ENCODE measurements around the gene RNF26.

RNF26 gene

GRCh38 chr11:119368121-119369034 is 34.1 kb downstream of the RNF26 start:
- Histone ChIP-seq H3K9me3 (ENCODE audit: low read length) (no peaks in the 10 kb centered on the region), H3K4me1 (ENCODE audit: insufficient read depth, low read length) (peaks cover 5% of the 10 kb centered on the region), H3K36me3 (ENCODE audit: insufficient read depth, low read length) (no peaks in the 10 kb centered on the region), H2AFZ (ENCODE audit: low read depth, low read length) (no peak overlapping the region), H3K4me3 (ENCODE audit: low read length) (no peak overlapping the region), H3K27me3 (ENCODE audit: insufficient read depth, low read length) (peaks cover 29% of the 10 kb centered on the region)

DNA sequence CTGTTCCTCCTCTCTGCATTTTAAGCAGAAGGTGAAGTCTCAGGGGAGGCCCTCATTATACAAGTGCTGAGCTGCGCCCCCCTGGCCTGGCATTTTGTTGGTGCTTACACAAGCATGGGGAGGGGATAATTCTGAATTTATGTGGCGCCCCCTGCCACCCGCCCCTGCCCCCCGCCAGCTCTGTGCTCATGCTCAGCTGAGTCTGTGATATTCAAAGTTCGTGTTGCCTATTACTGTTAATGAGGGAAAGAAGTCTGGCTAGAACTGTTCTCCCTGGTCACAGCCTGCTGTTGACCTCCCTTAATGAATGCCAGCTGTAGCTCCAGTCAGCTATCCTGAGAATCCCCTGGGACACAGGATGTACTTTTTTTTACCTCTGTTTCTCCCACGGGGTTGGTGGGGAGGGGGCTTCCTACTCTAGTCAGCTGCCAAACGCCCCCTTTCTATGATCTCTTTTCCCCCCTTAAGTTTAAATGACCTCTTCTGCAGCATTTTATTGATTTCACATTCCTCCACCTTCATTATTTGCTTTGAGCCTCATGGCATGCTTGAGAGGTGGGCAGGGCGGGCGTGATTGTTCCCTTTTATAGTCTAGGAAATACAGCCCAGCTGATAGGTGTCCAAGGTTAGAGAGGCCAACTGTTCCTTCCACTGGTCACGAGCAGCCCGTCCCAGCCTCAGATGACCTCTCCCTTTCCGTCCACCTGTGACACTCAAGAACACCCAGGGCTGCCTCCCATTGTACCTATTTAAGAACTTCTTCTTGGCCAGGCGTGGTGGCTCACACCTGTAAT is 35.0 kb downstream of the RNF26 start:
- Histone ChIP-seq H3K9me3 (ENCODE audit: low read length) (no peaks in the 10 kb centered on the region), H3K27me3 (ENCODE audit: insufficient read depth, low read length) (peaks cover 25% of the 10 kb centered on the region), H3K36me3 (ENCODE audit: insufficient read depth, low read length) (no peaks in the 10 kb centered on the region), H3K4me3 (ENCODE audit: low read length) (no peak overlapping the region), H3K4me1 (ENCODE audit: insufficient read depth, low read length) (peaks cover 6% of the 10 kb centered on the region), H2AFZ (ENCODE audit: low read depth, low read length) (no peak overlapping the region)

- no peak overlapping the region for H3K4me3 ChIP-seq (ENCODE audit: low read length)
- no peaks in the 10 kb centered on the region for H3K36me3 ChIP-seq (ENCODE audit: insufficient read depth, low read length)
- H3K4me1 ChIP-seq (ENCODE audit: insufficient read depth, low read length): peaks cover 18% of the 10 kb centered on the region
- no peak overlapping the region for H2AFZ ChIP-seq (ENCODE audit: low read depth, low read length)
- no peaks in the 10 kb centered on the region for H3K9me3 ChIP-seq (ENCODE audit: low read length)
- H3K27me3 ChIP-seq (ENCODE audit: insufficient read depth, low read length): peaks cover 13% of the 10 kb centered on the region
These were observed 36.2 kb downstream of the RNF26 start for GRCh38 chr11:119370486-119371046.

- Histone ChIP-seq H3K9me3 (ENCODE audit: low read length) (no peaks in the 10 kb centered on the region), H3K4me3 (ENCODE audit: low read length) (no peak overlapping the region), H3K27me3 (ENCODE audit: insufficient read depth, low read length) (peaks cover 12% of the 10 kb centered on the region), H2AFZ (ENCODE audit: low read depth, low read length) (no peak overlapping the region), H3K36me3 (ENCODE audit: insufficient read depth, low read length) (no peaks in the 10 kb centered on the region), H3K4me1 (ENCODE audit: insufficient read depth, low read length) (peaks cover 24% of the 10 kb centered on the region)
These were observed 36.8 kb downstream of the RNF26 start for GRCh38 chr11:119371067-119371601.

DNA sequence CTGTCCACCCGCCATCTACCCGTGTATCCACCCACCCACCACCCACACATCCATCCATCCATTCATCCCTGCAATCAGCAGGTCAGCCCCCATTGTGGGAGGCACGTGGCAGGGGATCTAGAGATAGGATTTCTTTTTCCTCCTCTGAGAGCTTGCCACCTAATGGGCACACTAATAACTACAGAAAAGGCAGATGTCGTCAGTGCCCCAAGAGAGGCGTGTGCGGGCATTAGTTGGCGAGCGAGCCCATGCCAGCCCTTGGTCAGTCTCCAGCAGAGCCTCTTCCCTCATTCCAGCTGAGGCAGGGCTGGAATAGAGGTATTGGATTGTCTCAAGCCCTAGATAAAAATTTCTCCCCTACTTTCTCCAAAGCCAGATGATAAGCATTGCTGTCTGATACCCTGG is 37.5 kb downstream of the RNF26 start:
- H3K4me1 ChIP-seq (ENCODE audit: insufficient read depth, low read length): peaks cover 30% of the 10 kb centered on the region
- no peaks in the 10 kb centered on the region for H3K36me3 ChIP-seq (ENCODE audit: insufficient read depth, low read length)
- peaks cover 9% of the 10 kb centered on the region for H3K27me3 ChIP-seq (ENCODE audit: insufficient read depth, low read length)
- no peak overlapping the region for H2AFZ ChIP-seq (ENCODE audit: low read depth, low read length)
- H3K9me3 ChIP-seq (ENCODE audit: low read length): no peaks in the 10 kb centered on the region
- no peak overlapping the region for H3K4me3 ChIP-seq (ENCODE audit: low read length)

DNA sequence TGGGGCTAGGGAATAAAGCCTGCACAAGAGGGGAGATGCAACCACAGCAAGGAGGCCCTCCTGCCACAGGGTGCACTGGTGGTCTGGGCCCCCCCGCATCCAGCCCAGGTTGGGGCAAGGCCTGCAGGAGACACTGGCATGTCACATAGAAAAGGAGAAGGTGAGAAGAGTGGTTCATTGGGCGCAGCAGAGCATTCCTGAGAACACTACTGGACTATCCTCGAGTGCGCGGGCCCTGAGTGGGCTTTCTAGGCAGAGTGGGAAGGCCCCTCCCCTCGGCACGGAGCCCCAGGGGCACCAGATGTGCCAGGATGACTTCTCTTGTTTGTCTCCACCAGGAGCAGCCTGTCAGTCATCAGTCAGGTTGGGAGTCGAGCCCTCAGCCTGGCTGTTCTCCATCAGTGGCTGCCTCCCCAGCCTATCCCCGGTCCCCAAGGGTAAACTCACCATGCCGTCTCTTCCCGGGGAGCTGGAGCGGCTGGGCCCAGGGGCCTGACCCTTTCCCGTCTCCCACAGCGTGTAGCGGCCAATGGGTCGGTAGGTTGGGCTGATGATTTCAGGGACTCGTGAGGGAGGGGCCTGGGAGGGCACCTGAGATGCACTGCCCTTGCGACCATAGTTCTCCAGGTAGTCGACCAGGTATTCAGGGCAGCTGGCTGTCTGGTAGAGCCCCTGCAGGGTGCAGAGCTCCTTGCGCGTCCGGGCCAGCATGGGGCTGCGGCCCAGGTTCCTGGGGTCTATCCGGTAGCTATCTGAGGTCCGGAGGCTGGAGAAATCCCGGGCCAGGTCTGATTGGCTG is 38.1 kb downstream of the RNF26 start:
- H3K4me3 ChIP-seq (ENCODE audit: low read length): no peak overlapping the region
- no peaks in the 10 kb centered on the region for H3K9me3 ChIP-seq (ENCODE audit: low read length)
- H2AFZ ChIP-seq (ENCODE audit: low read depth, low read length): no peak overlapping the region
- no peaks in the 10 kb centered on the region for H3K36me3 ChIP-seq (ENCODE audit: insufficient read depth, low read length)
- peaks cover 36% of the 10 kb centered on the region for H3K4me1 ChIP-seq (ENCODE audit: insufficient read depth, low read length)
- H3K27me3 ChIP-seq (ENCODE audit: insufficient read depth, low read length): peaks cover 5% of the 10 kb centered on the region

DNA sequence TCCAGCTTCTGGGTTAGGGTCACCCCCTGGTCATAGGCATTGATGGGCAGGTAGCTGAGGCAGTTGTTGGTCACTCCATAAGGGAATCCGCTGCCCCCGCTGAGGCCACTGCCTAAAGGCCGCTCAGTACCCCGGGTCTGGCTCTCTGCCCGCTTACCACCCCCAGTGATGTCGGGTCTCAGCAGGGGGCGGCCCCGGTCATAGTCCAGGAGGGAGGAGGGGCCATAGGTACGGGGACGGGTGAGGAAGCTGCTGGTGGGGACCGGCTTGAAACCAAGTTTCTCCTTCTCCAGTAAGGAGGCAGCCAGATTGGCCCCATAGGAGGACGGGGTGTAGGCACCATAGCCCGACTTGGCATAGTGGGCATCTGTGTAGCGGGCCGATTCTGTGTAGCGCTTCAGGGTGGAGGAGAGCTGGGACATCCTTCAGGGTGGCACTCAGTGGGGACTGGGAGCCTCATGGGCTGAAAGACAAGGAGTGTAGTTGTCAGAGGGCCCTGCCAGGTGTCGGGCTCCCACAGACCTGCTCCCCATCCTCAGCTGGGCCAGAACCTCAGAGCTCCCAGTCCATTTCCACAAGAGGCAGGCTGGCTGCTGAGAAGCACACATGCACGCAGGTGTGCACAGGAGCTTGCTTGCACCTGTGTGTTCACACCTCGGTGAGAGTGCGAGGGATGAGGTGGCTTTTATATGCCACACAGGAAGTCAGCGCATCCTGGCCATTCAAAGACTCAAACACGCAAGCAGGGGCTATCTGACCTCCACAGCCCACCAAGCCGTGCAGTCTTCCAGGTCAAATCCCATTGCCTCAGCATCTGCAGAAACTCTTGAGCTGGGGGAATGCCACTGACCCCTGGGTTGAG is 39.0 kb downstream of the RNF26 start:
- Histone ChIP-seq H3K4me3 (ENCODE audit: low read length) (no peak overlapping the region), H3K4me1 (ENCODE audit: insufficient read depth, low read length) (peaks cover 39% of the 10 kb centered on the region), H3K36me3 (ENCODE audit: insufficient read depth, low read length) (no peaks in the 10 kb centered on the region), H3K9me3 (ENCODE audit: low read length) (no peaks in the 10 kb centered on the region), H3K27me3 (ENCODE audit: insufficient read depth, low read length) (peaks cover 4% of the 10 kb centered on the region), H2AFZ (ENCODE audit: low read depth, low read length) (no peak overlapping the region)

- Histone ChIP-seq H3K27me3 (ENCODE audit: insufficient read depth, low read length) (peaks cover 8% of the 10 kb centered on the region), H3K36me3 (ENCODE audit: insufficient read depth, low read length) (no peaks in the 10 kb centered on the region), H2AFZ (ENCODE audit: low read depth, low read length) (no peak overlapping the region), H3K9me3 (ENCODE audit: low read length) (no peaks in the 10 kb centered on the region), H3K4me1 (ENCODE audit: insufficient read depth, low read length) (peaks cover 37% of the 10 kb centered on the region), H3K4me3 (ENCODE audit: low read length) (no peak overlapping the region)
These were observed 39.7 kb downstream of the RNF26 start for GRCh38 chr11:119373921-119374631.

- no peak overlapping the region for H2AFZ ChIP-seq (ENCODE audit: low read depth, low read length)
- no peaks in the 10 kb centered on the region for H3K36me3 ChIP-seq (ENCODE audit: insufficient read depth, low read length)
- peaks cover 37% of the 10 kb centered on the region for H3K4me1 ChIP-seq (ENCODE audit: insufficient read depth, low read length)
- peaks cover 8% of the 10 kb centered on the region for H3K27me3 ChIP-seq (ENCODE audit: insufficient read depth, low read length)
- no peaks in the 10 kb centered on the region for H3K9me3 ChIP-seq (ENCODE audit: low read length)
- no peak overlapping the region for H3K4me3 ChIP-seq (ENCODE audit: low read length)
These were observed 40.5 kb downstream of the RNF26 start for GRCh38 chr11:119374632-119375336.

DNA sequence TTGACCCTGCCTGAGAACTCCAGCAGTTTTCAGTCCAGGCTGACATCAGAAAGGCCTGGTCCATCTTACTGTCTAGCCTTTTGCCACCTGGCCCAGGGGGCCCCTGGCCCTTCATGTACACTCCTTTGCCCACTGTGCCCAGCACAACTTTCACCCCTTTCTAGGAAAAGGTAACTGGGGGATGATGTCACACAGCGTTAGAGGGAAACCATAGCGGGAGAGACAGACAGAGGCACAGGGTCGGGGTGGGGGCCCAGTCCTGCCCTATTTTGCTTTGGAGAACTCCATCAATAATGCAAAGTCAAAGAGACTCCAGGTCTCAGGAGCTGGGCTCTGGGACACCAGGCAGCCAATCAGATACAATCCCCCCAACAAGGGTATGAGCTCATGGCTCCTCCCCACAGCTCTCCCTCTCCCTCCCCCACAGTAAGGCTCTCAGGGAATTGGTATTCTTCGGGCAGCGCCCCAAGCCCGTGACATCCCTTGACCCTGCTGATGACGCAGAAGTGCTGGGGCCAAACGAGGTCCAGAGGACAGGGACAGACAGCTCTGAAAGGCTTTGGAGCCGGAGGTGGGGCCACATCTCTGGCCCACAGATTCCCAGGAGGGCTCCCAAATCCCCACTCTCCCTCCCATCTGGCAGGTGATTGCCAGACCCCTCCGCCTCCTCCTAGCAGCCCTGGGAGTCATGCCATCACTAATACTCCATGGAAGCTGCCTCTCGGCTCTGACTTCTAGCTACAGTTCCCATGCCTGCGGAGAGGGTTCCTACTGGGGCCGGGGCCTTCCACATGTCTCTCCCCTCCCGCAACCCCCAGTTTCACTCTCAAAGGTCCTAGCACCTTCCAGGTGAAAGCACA is 41.2 kb downstream of the RNF26 start:
- no peaks in the 10 kb centered on the region for H3K36me3 ChIP-seq (ENCODE audit: insufficient read depth, low read length)
- H2AFZ ChIP-seq (ENCODE audit: low read depth, low read length): no peak overlapping the region
- H3K27me3 ChIP-seq (ENCODE audit: insufficient read depth, low read length): peaks cover 12% of the 10 kb centered on the region
- no peaks in the 10 kb centered on the region for H3K9me3 ChIP-seq (ENCODE audit: low read length)
- H3K4me3 ChIP-seq (ENCODE audit: low read length): peak overlapping the region; percentile 26
- peaks cover 38% of the 10 kb centered on the region for H3K4me1 ChIP-seq (ENCODE audit: insufficient read depth, low read length)

Measured in neuron (in vitro differentiated cells).